ENCODE measurements around the gene SHLD1. TPM values are rescaled to one million over a fixed set of nuclear protein-coding genes. Genes with fewer than 3 reads are reported as not detected.

Gene SHLD1
- total RNA-seq, 1 donor from 2014 or later, result 5.7 TPM

- Histone ChIP-seq H3K27ac (replicated peaks) (peak overlapping the region; percentile 77), H3K36me3 (no peaks in the 10 kb centered on the region), H3K4me3 (no peak overlapping the region), H3K27me3 (ENCODE audit: low read depth) (no peaks in the 10 kb centered on the region), H3K4me1 (peaks cover 46% of the 10 kb centered on the region), H3K9me3 (replicated peaks) (no peaks in the 10 kb centered on the region)
- peak; percentile 15 for DNase-seq
- no peak for TF ChIP-seq CTCF (IDR thresholded peaks at IDR 0.05; ENCODE audit: borderline replicate concordance)
- intact Hi-C loops (cut with micrococcal nuclease), result no loop called here
These were observed 113.0 kb downstream of the SHLD1 start for GRCh38 chr20:5863040-5863833.

GRCh38 chr20:5864428-5864827, 114.2 kb downstream of the SHLD1 start:
- Histone ChIP-seq H3K27ac (replicated peaks) (peak overlapping the region; percentile 9), H3K4me1 (peaks cover 46% of the 10 kb centered on the region), H3K4me3 (no peak overlapping the region), H3K27me3 (ENCODE audit: low read depth) (no peaks in the 10 kb centered on the region), H3K36me3 (no peaks in the 10 kb centered on the region), H3K9me3 (replicated peaks) (no peaks in the 10 kb centered on the region)
- TF ChIP-seq CTCF (IDR thresholded peaks at IDR 0.05; ENCODE audit: borderline replicate concordance), result no peak
- intact Hi-C loops (cut with micrococcal nuclease), result no loop called here
- no peak for DNase-seq

DNA sequence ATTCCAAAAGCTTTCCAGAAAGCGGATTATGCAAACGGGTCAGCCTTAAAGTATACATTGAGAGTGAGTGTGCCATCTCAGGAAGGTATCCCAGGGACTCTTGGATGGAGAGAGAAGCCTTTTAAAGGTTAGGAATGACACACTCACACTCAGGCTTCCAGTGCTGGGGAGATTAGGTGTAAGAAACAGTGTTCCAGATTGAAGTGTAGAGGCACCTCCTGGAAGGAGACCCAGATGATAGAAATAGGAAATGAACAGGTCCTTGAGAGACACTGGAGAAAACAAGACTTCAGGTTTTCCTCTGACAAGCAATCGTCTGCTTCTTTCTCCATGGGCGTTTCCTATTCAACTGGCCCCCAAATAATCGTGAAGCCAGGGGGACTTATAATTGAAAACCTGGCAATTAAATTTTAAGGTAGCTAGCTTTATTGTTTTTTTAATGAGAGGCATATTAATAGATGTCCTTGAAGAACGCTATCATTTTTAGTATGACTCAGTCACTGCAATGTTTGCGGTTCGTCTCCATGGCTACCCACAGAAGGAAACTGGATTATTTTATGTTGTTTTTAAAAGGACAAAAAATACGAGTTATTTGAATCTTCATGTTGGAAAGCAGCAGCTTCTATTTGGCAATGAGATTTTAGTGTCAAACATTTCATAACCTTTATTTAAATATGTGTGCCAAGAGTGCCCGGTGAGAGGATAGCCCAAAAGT, 114.8 kb downstream of the SHLD1 start:
- Histone ChIP-seq H3K4me1 (peaks cover 46% of the 10 kb centered on the region), H3K27ac (replicated peaks) (no peak overlapping the region), H3K4me3 (no peak overlapping the region), H3K9me3 (replicated peaks) (no peaks in the 10 kb centered on the region), H3K36me3 (no peaks in the 10 kb centered on the region), H3K27me3 (ENCODE audit: low read depth) (no peaks in the 10 kb centered on the region)
- intact Hi-C loops (cut with micrococcal nuclease), result no loop called here
- TF ChIP-seq CTCF (IDR thresholded peaks at IDR 0.05; ENCODE audit: borderline replicate concordance), result no peak
- no peak for DNase-seq

DNA sequence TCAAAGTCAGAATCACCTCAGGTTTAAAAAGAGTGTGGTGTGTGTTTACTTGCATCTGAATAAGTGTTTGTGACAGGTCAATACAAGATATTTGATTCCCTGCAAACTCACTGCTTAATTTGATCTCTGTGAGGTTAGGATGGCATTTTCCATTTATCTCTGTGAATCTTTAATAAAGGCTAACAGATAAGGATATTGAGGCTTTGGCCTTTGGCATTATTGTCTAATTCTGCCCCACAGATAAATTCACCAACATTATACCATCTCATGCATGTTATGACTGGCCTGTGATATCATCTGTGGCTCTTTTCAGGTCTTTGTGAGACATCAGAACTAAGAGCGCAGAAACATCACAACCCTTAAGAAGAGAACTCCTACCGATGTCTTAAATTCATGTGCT, 115.4 kb downstream of the SHLD1 start:
- intact Hi-C loops (cut with micrococcal nuclease), result no loop called here
- no peaks in the 10 kb centered on the region for H3K27me3 ChIP-seq (ENCODE audit: low read depth)
- no peaks in the 10 kb centered on the region for H3K9me3 ChIP-seq (replicated peaks)
- no peak overlapping the region for H3K4me3 ChIP-seq
- H3K36me3 ChIP-seq, result no peaks in the 10 kb centered on the region
- H3K4me1 ChIP-seq, result peaks cover 46% of the 10 kb centered on the region
- no peak for DNase-seq
- H3K27ac ChIP-seq (replicated peaks), result no peak overlapping the region
- no peak for TF ChIP-seq CTCF (IDR thresholded peaks at IDR 0.05; ENCODE audit: borderline replicate concordance)

DNA sequence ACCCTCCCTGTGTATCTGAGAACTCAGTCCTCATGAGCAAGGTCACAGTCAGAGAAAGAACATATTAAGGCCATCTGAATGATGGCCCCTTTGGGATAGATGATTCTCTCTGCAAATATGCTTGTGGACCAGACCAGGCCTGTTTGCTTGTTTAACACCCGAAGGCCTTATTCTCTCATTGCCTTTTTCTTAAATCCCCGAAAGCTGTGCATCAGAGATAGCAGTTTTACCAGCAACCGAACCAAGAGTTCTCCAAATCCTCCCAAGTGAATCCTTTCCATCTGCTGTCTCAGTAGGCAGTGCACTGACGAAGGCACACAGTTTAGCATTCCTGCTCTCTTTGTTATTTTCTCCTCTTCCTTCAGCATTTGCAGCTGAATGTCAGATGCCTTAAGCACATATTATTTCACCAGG, 120.4 kb downstream of the SHLD1 start:
- DNase-seq, result no peak
- intact Hi-C loops (cut with micrococcal nuclease), result no loop called here
- Histone ChIP-seq H3K27me3 (ENCODE audit: low read depth) (no peaks in the 10 kb centered on the region), H3K4me3 (no peak overlapping the region), H3K27ac (replicated peaks) (no peak overlapping the region), H3K9me3 (replicated peaks) (peaks cover 4% of the 10 kb centered on the region), H3K4me1 (no peaks in the 10 kb centered on the region), H3K36me3 (no peaks in the 10 kb centered on the region)
- TF ChIP-seq CTCF (IDR thresholded peaks at IDR 0.05; ENCODE audit: borderline replicate concordance), result no peak

All from left ventricle myocardium inferior (tissue), 1 donor.